ENCODE measurements around the gene ULBP3.
"Not testable (repeated sequence)": the region's sequence is repeated elsewhere in the genome, so short reads cannot be mapped to it uniquely, and the experiment has no call there.

The ULBP3 gene

GRCh38 chr6:150024021-150024420 lies 44.9 kb downstream of the ULBP3 start:
- H3K27ac ChIP-seq (ENCODE audit: low read length); H3K4me3 ChIP-seq (ENCODE audit: low read length); H3K9me3 ChIP-seq (ENCODE audit: insufficient read depth, low read depth, low read length); H3K4me1 ChIP-seq (ENCODE audit: insufficient read depth, low read length); H3K36me3 ChIP-seq (ENCODE audit: insufficient read depth, low read depth, low read length); H3K9ac ChIP-seq (ENCODE audit: low read depth, low read length): not testable (repeated sequence)
- H3K27me3 ChIP-seq (ENCODE audit: insufficient read depth, low read length), result peaks cover 47% of the 10 kb centered on the region

- not testable (repeated sequence) for H3K4me1 ChIP-seq (ENCODE audit: insufficient read depth, low read length); H3K27ac ChIP-seq (ENCODE audit: low read length); H3K36me3 ChIP-seq (ENCODE audit: insufficient read depth, low read depth, low read length); H3K9ac ChIP-seq (ENCODE audit: low read depth, low read length); H3K9me3 ChIP-seq (ENCODE audit: insufficient read depth, low read depth, low read length); H3K4me3 ChIP-seq (ENCODE audit: low read length)
- H3K27me3 ChIP-seq (ENCODE audit: insufficient read depth, low read length), result peaks cover 50% of the 10 kb centered on the region
These were observed 47.1 kb downstream of the ULBP3 start for GRCh38 chr6:150021870-150022269.

GRCh38 chr6:150018846-150019580 lies 49.9 kb downstream of the ULBP3 start:
- no peaks in the 10 kb centered on the region for H3K4me1 ChIP-seq (ENCODE audit: insufficient read depth, low read length)
- H3K9ac ChIP-seq (ENCODE audit: low read depth, low read length), result no peak overlapping the region
- H3K27me3 ChIP-seq (ENCODE audit: insufficient read depth, low read length), result peaks cover 54% of the 10 kb centered on the region
- H3K9me3 ChIP-seq (ENCODE audit: insufficient read depth, low read depth, low read length), result no peaks in the 10 kb centered on the region
- no peak overlapping the region for H3K4me3 ChIP-seq (ENCODE audit: low read length)
- no peaks in the 10 kb centered on the region for H3K36me3 ChIP-seq (ENCODE audit: insufficient read depth, low read depth, low read length)
- H3K27ac ChIP-seq (ENCODE audit: low read length), result no peak overlapping the region

GRCh38 chr6:150017186-150017521 lies 51.8 kb downstream of the ULBP3 start:
- H3K36me3 ChIP-seq (ENCODE audit: insufficient read depth, low read depth, low read length); H3K9ac ChIP-seq (ENCODE audit: low read depth, low read length); H3K27ac ChIP-seq (ENCODE audit: low read length); H3K9me3 ChIP-seq (ENCODE audit: insufficient read depth, low read depth, low read length); H3K4me3 ChIP-seq (ENCODE audit: low read length); H3K4me1 ChIP-seq (ENCODE audit: insufficient read depth, low read length): not testable (repeated sequence)
- H3K27me3 ChIP-seq (ENCODE audit: insufficient read depth, low read length), result peaks cover 73% of the 10 kb centered on the region

GRCh38 chr6:150016324-150017185 lies 52.4 kb downstream of the ULBP3 start:
- no peaks in the 10 kb centered on the region for H3K9me3 ChIP-seq (ENCODE audit: insufficient read depth, low read depth, low read length)
- no peaks in the 10 kb centered on the region for H3K36me3 ChIP-seq (ENCODE audit: insufficient read depth, low read depth, low read length)
- H3K27ac ChIP-seq (ENCODE audit: low read length), result no peak overlapping the region
- no peak overlapping the region for H3K9ac ChIP-seq (ENCODE audit: low read depth, low read length)
- no peaks in the 10 kb centered on the region for H3K4me1 ChIP-seq (ENCODE audit: insufficient read depth, low read length)
- H3K4me3 ChIP-seq (ENCODE audit: low read length), result no peak overlapping the region
- peaks cover 79% of the 10 kb centered on the region for H3K27me3 ChIP-seq (ENCODE audit: insufficient read depth, low read length)

- not testable (repeated sequence) for H3K4me1 ChIP-seq (ENCODE audit: insufficient read depth, low read length); H3K9me3 ChIP-seq (ENCODE audit: insufficient read depth, low read depth, low read length); H3K4me3 ChIP-seq (ENCODE audit: low read length); H3K9ac ChIP-seq (ENCODE audit: low read depth, low read length); H3K27ac ChIP-seq (ENCODE audit: low read length); H3K36me3 ChIP-seq (ENCODE audit: insufficient read depth, low read depth, low read length)
- peaks cover 90% of the 10 kb centered on the region for H3K27me3 ChIP-seq (ENCODE audit: insufficient read depth, low read length)
These were observed 53.5 kb downstream of the ULBP3 start for GRCh38 chr6:150015281-150016001.

GRCh38 chr6:150014623-150015280 lies 54.2 kb downstream of the ULBP3 start:
- H3K27ac ChIP-seq (ENCODE audit: low read length); H3K36me3 ChIP-seq (ENCODE audit: insufficient read depth, low read depth, low read length); H3K4me3 ChIP-seq (ENCODE audit: low read length); H3K4me1 ChIP-seq (ENCODE audit: insufficient read depth, low read length); H3K9ac ChIP-seq (ENCODE audit: low read depth, low read length); H3K9me3 ChIP-seq (ENCODE audit: insufficient read depth, low read depth, low read length): not testable (repeated sequence)
- H3K27me3 ChIP-seq (ENCODE audit: insufficient read depth, low read length), result peaks cover 97% of the 10 kb centered on the region

GRCh38 chr6:150013785-150014622 lies 54.9 kb downstream of the ULBP3 start:
- not testable (repeated sequence) for H3K36me3 ChIP-seq (ENCODE audit: insufficient read depth, low read depth, low read length); H3K4me3 ChIP-seq (ENCODE audit: low read length); H3K27ac ChIP-seq (ENCODE audit: low read length); H3K9ac ChIP-seq (ENCODE audit: low read depth, low read length); H3K4me1 ChIP-seq (ENCODE audit: insufficient read depth, low read length); H3K9me3 ChIP-seq (ENCODE audit: insufficient read depth, low read depth, low read length)
- H3K27me3 ChIP-seq (ENCODE audit: insufficient read depth, low read length), result peaks cover 100% of the 10 kb centered on the region

GRCh38 chr6:150012846-150013784 lies 55.8 kb downstream of the ULBP3 start:
- not testable (repeated sequence) for H3K4me3 ChIP-seq (ENCODE audit: low read length); H3K9me3 ChIP-seq (ENCODE audit: insufficient read depth, low read depth, low read length); H3K9ac ChIP-seq (ENCODE audit: low read depth, low read length); H3K27ac ChIP-seq (ENCODE audit: low read length); H3K36me3 ChIP-seq (ENCODE audit: insufficient read depth, low read depth, low read length); H3K4me1 ChIP-seq (ENCODE audit: insufficient read depth, low read length)
- H3K27me3 ChIP-seq (ENCODE audit: insufficient read depth, low read length), result peaks cover 100% of the 10 kb centered on the region

All from iPS-20b (cell line).